Activated CD8-positive, alpha-beta memory T cell treated with anti-CD3 and anti-CD28 coated beads, Interleukin-2, amount 50 U/mL, for 1 hour (primary cell): ENCODE measurements around the gene ZNF678.
"Not testable (repeated sequence)": the region's sequence is repeated elsewhere in the genome, so short reads cannot be mapped to it uniquely, and the experiment has no call there.

Experiments used
- DNase-seq: peaks from one replicate; pipeline ENCODE4 v3.0.0-alpha.2; 2020; ENCODE audit errors: extremely low read depth

Gene ZNF678

GRCh38 chr1:227551881-227552280, 11.5 kb upstream of the ZNF678 start:
- not testable (repeated sequence) for DNase-seq

- DNase-seq = no peak
Observed at GRCh38 chr1:227556288-227556687, 7.1 kb upstream of the ZNF678 start.

- DNase-seq = no peak
Observed at GRCh38 chr1:227557962-227558725, 5.2 kb upstream of the ZNF678 start.

GRCh38 chr1:227558732-227559262, 4.6 kb upstream of the ZNF678 start:
- no peak for DNase-seq

- no peak for DNase-seq
Observed at GRCh38 chr1:227559499-227559898, 3.9 kb upstream of the ZNF678 start.

- no peak for DNase-seq
Observed at GRCh38 chr1:227559926-227560325, 3.4 kb upstream of the ZNF678 start.

- no peak for DNase-seq
Observed at GRCh38 chr1:227560393-227561173, 2.8 kb upstream of the ZNF678 start.

- DNase-seq = no peak
Observed at GRCh38 chr1:227561241-227561907, 2.0 kb upstream of the ZNF678 start.

GRCh38 chr1:227562037-227562436, 1.3 kb upstream of the ZNF678 start:
- no peak for DNase-seq

- DNase-seq = no peak
Observed at GRCh38 chr1:227562933-227563323, 428 bp upstream of the ZNF678 start.

- DNase-seq = no peak
Observed at GRCh38 chr1:227567256-227567655, 3.9 kb downstream of the ZNF678 start.

- no peak for DNase-seq
Observed at GRCh38 chr1:227568593-227568992, 5.2 kb downstream of the ZNF678 start.

- DNase-seq = no peak
Observed at GRCh38 chr1:227572752-227573151, 9.4 kb downstream of the ZNF678 start.

GRCh38 chr1:227574926-227575325, 11.6 kb downstream of the ZNF678 start:
- DNase-seq = no peak

GRCh38 chr1:227576189-227576588, 12.8 kb downstream of the ZNF678 start:
- DNase-seq = no peak

- no peak for DNase-seq
Observed at GRCh38 chr1:227577500-227577899, 14.1 kb downstream of the ZNF678 start.

GRCh38 chr1:227583354-227583753, 20.0 kb downstream of the ZNF678 start:
- no peak for DNase-seq

- DNase-seq = no peak
Observed at GRCh38 chr1:227586733-227587132, 23.4 kb downstream of the ZNF678 start.

GRCh38 chr1:227587968-227588367, 24.6 kb downstream of the ZNF678 start:
- no peak for DNase-seq

- not testable (repeated sequence) for DNase-seq
Observed at GRCh38 chr1:227588769-227589168, 25.4 kb downstream of the ZNF678 start.

GRCh38 chr1:227589777-227590176, 26.4 kb downstream of the ZNF678 start:
- DNase-seq = not testable (repeated sequence)

GRCh38 chr1:227596222-227596621, 32.9 kb downstream of the ZNF678 start:
- DNase-seq = not testable (repeated sequence)
